K562 (cell line): Measurements from ENCODE around the gene ATP6V0A1. TPM values are rescaled to one million over a fixed set of nuclear protein-coding genes. Genes with fewer than 3 reads are reported as not detected.

Experiments used
- E4F1 ChIP-seq: fragments of 250-450 bp; sonication (Bioruptor Pico); IDR thresholded peaks from 2 replicates; pipeline ENCODE4 v1.5.0; 2021; ENCODE audit warnings: mild to moderate bottlenecking, borderline replicate concordance
- ETV6 ChIP-seq, 3 experiments: fragments of 150-350 bp in 1 of 3; sonication (generic) in 1 of 3; formaldehyde crosslinking in 1 of 3; IDR thresholded peaks; 2 replicates each; pipeline versions ENCODE4 v1.6.1 to v1.8.0; 2014 to 2022; ENCODE audit warnings: borderline replicate concordance in 2 of 3, low read depth in 2 of 3, antibody characterized with exemption in 1 of 3, low read length in 1 of 3, mild to moderate bottlenecking in 1 of 3, missing genetic modification reagents in 1 of 3
- FOXK2 ChIP-seq, 2 experiments: fragments of 450-650 bp; IDR thresholded peaks in 1 of 2; conservative IDR thresholded peaks in 1 of 2; 2 replicates each; pipeline ENCODE4 v1.6.1; 2016; ENCODE audit warnings: low read depth in 2 of 2, mild to moderate bottlenecking in 1 of 2
- KLF6 ChIP-seq: fragments of 250-450 bp; sonication (Bioruptor Pico); IDR thresholded peaks from 2 replicates; pipeline ENCODE4 v1.4.0; 2020; ENCODE audit warnings: mild to moderate bottlenecking, moderate library complexity, borderline replicate concordance
- MCM5 ChIP-seq: fragments of 450-650 bp; IDR thresholded peaks from 2 replicates; pipeline ENCODE4 v1.6.1; 2016; ENCODE audit warnings: low read depth
- NEUROD1 ChIP-seq: fragments of 150-350 bp; IDR thresholded peaks from 2 replicates; pipeline ENCODE4 v1.6.1; 2014; ENCODE audit warnings: borderline replicate concordance, low read length, low read depth; ENCODE audit not compliant: partially characterized antibody
- NR2C2 ChIP-seq, 2 experiments: fragments of 200-800 bp in 1 of 2; sonication (Bioruptor generic) in 1 of 2; sonication (generic) in 1 of 2; formaldehyde crosslinking in 1 of 2; IDR thresholded peaks; 2 replicates each; pipeline versions ENCODE4 v1.6.1 to v1.8.0; 2016 to 2022; ENCODE audit warnings: mild to moderate bottlenecking in 1 of 2, missing compliant biosample characterization in 1 of 2, missing genetic modification characterization in 1 of 2, missing genetic modification reagents in 1 of 2
- SIN3A ChIP-seq, 2 experiments: fragments of 150-350 bp in 1 of 2; IDR thresholded peaks; 2 replicates each; pipeline ENCODE4 v1.6.1; 2011 to 2016; ENCODE audit warnings: borderline replicate concordance in 2 of 2, low read depth in 2 of 2, low read length in 2 of 2, mild to moderate bottlenecking in 2 of 2, moderate library complexity in 2 of 2; ENCODE audit not compliant: control insufficient read depth in 1 of 2
- TEAD1 ChIP-seq, 2 experiments: fragments of 450-650 bp in 1 of 2; sonication (generic) in 1 of 2; formaldehyde crosslinking; IDR thresholded peaks; 2 replicates each; pipeline versions ENCODE4 v1.4.0 to v1.8.0; 2020 to 2022; ENCODE audit warnings: mild to moderate bottlenecking in 2 of 2, missing genetic modification reagents in 1 of 2
- polyA plus RNA-seq, 8 experiments: library from polyadenylated mRNA; depleted of rRNA in 4 of 8; stranded (reverse) in 5 of 8; unstranded in 3 of 8; fragments of >200 nt; fragmentation: Nextera tagmentation in 2 of 8; fragmentation: Illumina TruSeq in 1 of 8; extraction: Ambion mirVana in 2 of 8; extraction: Trizol in 1 of 8; gene quantifications; 2 replicates each; pipeline versions ENCODE4 v1.2.1 to v1.2.3, GENCODE V29; 2011 to 2014; ENCODE audit warnings: inconsistent platforms in 1 of 8, missing spikeins in 1 of 8
- total RNA-seq, 7 experiments: library from RNA; depleted of rRNA in 6 of 7; stranded (reverse); fragments of >200 nt in 6 of 7; fragmentation: Illumina TruSeq in 2 of 7; extraction: Trizol in 2 of 7; gene quantifications; 2 replicates each; pipeline versions ENCODE4 v1.2.1 to v1.2.3, GENCODE V29; 2011 to 2021; ENCODE audit warnings: low replicate concordance in 1 of 7
- TF ChIP-seq, protein P1 (sequence below): fragments of 450-650 bp; IDR thresholded peaks from 2 replicates; pipeline ENCODE4 v1.6.1; 2014; ENCODE audit warnings: low read depth, mild to moderate bottlenecking, moderate library complexity, borderline replicate concordance
- TF ChIP-seq, protein P2 (sequence below), 2 experiments: IDR thresholded peaks; 2 replicates each; pipeline ENCODE4 v1.6.1; 2011; ENCODE audit warnings: borderline replicate concordance in 1 of 2, control low read depth in 1 of 2, low read depth in 1 of 2, low read length in 1 of 2, mild to moderate bottlenecking in 1 of 2, mixed read lengths in 1 of 2, moderate library complexity in 1 of 2; ENCODE audit not compliant: insufficient read depth in 1 of 2, insufficient read length in 1 of 2, poor library complexity in 1 of 2, severe bottlenecking in 1 of 2; ENCODE audit errors: extremely low read depth in 1 of 2
- TF ChIP-seq, protein P3 (sequence below), 2 experiments: IDR thresholded peaks; 2 replicates each; pipeline ENCODE4 v1.6.1; 2012; ENCODE audit warnings: improper control_type of control experiment in 2 of 2, low read depth in 2 of 2, low read length in 2 of 2, borderline replicate concordance in 1 of 2

The ATP6V0A1 gene
- total and polyA plus RNA-seq, 9 of the 15 experiments (the other 6 are each of a cell fraction or from before 2014, with no cell fraction given) = 11.8 to 158 (median 75.5) TPM

GRCh38 chr17:42536372-42537155 is 77.9 kb downstream of the ATP6V0A1 start (continued):
- TF ChIP-seq, protein P1, sequence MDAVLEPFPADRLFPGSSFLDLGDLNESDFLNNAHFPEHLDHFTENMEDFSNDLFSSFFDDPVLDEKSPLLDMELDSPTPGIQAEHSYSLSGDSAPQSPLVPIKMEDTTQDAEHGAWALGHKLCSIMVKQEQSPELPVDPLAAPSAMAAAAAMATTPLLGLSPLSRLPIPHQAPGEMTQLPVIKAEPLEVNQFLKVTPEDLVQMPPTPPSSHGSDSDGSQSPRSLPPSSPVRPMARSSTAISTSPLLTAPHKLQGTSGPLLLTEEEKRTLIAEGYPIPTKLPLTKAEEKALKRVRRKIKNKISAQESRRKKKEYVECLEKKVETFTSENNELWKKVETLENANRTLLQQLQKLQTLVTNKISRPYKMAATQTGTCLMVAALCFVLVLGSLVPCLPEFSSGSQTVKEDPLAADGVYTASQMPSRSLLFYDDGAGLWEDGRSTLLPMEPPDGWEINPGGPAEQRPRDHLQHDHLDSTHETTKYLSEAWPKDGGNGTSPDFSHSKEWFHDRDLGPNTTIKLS = peak; percentile 94
- TF ChIP-seq SIN3A (IDR thresholded peaks at IDR 0.05; ENCODE audit: borderline replicate concordance in 2 of 2, control insufficient read depth in 1 of 2, low read depth in 2 of 2, low read length in 2 of 2) = peak; percentile 73 to 89; a peak in 2 of 4 replicates
- TF ChIP-seq KLF6 = no peak
- no peak for TF ChIP-seq NR2C2 (CRISPR knock-in tag; IDR thresholded peaks at IDR 0.05)
- TF ChIP-seq NR2C2 (tag; IDR thresholded peaks at IDR 0.05) = no peak
- no peak; the same call in 1 of the 2 replicates for TF ChIP-seq E4F1
- TF ChIP-seq, protein P2, sequence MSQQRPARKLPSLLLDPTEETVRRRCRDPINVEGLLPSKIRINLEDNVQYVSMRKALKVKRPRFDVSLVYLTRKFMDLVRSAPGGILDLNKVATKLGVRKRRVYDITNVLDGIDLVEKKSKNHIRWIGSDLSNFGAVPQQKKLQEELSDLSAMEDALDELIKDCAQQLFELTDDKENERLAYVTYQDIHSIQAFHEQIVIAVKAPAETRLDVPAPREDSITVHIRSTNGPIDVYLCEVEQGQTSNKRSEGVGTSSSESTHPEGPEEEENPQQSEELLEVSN (IDR thresholded peaks at IDR 0.05; ENCODE audit: borderline replicate concordance in 1 of 2, extremely low read depth in 1 of 2, insufficient read depth in 1 of 2, insufficient read length in 1 of 2, low read depth in 1 of 2, low read length in 1 of 2, poor library complexity in 1 of 2, severe bottlenecking in 1 of 2) = peak; percentile 23 to 58
- TF ChIP-seq NEUROD1 = no peak
- TF ChIP-seq, protein P3, sequence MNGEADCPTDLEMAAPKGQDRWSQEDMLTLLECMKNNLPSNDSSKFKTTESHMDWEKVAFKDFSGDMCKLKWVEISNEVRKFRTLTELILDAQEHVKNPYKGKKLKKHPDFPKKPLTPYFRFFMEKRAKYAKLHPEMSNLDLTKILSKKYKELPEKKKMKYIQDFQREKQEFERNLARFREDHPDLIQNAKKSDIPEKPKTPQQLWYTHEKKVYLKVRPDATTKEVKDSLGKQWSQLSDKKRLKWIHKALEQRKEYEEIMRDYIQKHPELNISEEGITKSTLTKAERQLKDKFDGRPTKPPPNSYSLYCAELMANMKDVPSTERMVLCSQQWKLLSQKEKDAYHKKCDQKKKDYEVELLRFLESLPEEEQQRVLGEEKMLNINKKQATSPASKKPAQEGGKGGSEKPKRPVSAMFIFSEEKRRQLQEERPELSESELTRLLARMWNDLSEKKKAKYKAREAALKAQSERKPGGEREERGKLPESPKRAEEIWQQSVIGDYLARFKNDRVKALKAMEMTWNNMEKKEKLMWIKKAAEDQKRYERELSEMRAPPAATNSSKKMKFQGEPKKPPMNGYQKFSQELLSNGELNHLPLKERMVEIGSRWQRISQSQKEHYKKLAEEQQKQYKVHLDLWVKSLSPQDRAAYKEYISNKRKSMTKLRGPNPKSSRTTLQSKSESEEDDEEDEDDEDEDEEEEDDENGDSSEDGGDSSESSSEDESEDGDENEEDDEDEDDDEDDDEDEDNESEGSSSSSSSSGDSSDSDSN (IDR thresholded peaks at IDR 0.05; ENCODE audit: borderline replicate concordance in 1 of 2, low read depth in 2 of 2, low read length in 2 of 2) = peak; percentile 60 to 90; a peak in 3 of 4 replicates
- TF ChIP-seq ETV6 (IDR thresholded peaks at IDR 0.05; ENCODE audit: borderline replicate concordance in 1 of 2, low read depth in 2 of 2, low read length in 1 of 2) = no peak
- no peak for TF ChIP-seq ETV6 (CRISPR knock-in tag; IDR thresholded peaks at IDR 0.05; ENCODE audit: borderline replicate concordance)
- TF ChIP-seq FOXK2 (conservative IDR thresholded peaks at IDR 0.05 in 1 of 2, IDR thresholded peaks at IDR 0.05 in 1 of 2; ENCODE audit: low read depth in 2 of 2) = 0 out of 4 replicates have a peak, but pooled peaks of 1 of the 2 experiments have one; percentile 23
- TF ChIP-seq TEAD1 (CRISPR knock-in tag; IDR thresholded peaks at IDR 0.05) = 0 out of 4 replicates have a peak, but pooled peaks of 1 of the 2 experiments have one; percentile 23
- no peak for TF ChIP-seq MCM5
